Endothelial cell of umbilical vein (primary cell): ENCODE data around the gene STK24. TPM values are rescaled to one million over a fixed set of nuclear protein-coding genes. Genes with fewer than 3 reads are reported as not detected.

ENCODE experiments used
- BruUV-seq: library from RNA; stranded (reverse); fragments of 400-500 nt; replicated peaks from 2 replicates; lab custom pipeline; 2021; lab: Mats Ljungman, UMichigan
- CTCF ChIA-PET: fragments of 300-600, 350-600 bp; sonication (Branson Sonifier 250); formaldehyde crosslinking; loops from one replicate; lab custom pipeline; 2021; ENCODE audit warnings: antibody characterized with exemption, inconsistent platforms; lab: Charles Lee
- POLR2A ChIA-PET: fragments of 300-600, 350-600 bp; sonication (Branson Sonifier 250); formaldehyde crosslinking; loops from one replicate; lab custom pipeline; 2021; ENCODE audit warnings: antibody characterized with exemption, inconsistent platforms; lab: Charles Lee
- DNase-seq: peaks from one replicate; pipeline ENCODE4 v3.0.0-alpha.2; 2011; ENCODE audit warnings: low read depth, low spot score
- FAIRE-seq: peaks from 2 replicates; lab custom pipeline; 2011; peaks lifted over from hg19 to GRCh38; lab: Jason Lieb, UNC
- H2AFZ ChIP-seq: 2 replicates; pipeline ENCODE4 v1.6.0; 2012; ENCODE audit warnings: low read depth, low read length, control low read depth, inconsistent platforms
- H3K27ac ChIP-seq: 2 replicates; pipeline ENCODE4 v1.5.1; 2011; ENCODE audit warnings: low read depth, mild to moderate bottlenecking, control low read depth, low read length, moderate library complexity; ENCODE audit not compliant: insufficient read depth
- H3K27me3 ChIP-seq, 2 experiments: 2 replicates each; pipeline versions ENCODE4 v1.6.0 to v1.6.1; 2011; ENCODE audit warnings: low read length in 2 of 2, mixed read lengths in 1 of 2; ENCODE audit not compliant: control insufficient read depth in 2 of 2, insufficient read depth in 2 of 2
- H3K36me3 ChIP-seq, 2 experiments: 2 replicates in 1 of 2; 3 replicates in 1 of 2; pipeline ENCODE4 v1.5.1; 2011; ENCODE audit warnings: low read length in 2 of 2, mild to moderate bottlenecking in 1 of 2, moderate library complexity in 1 of 2; ENCODE audit not compliant: control insufficient read depth in 2 of 2, insufficient read depth in 2 of 2; ENCODE audit errors: extremely low read depth in 1 of 2
- H3K4me1 ChIP-seq: 3 replicates; pipeline ENCODE4 v1.5.1; 2011; ENCODE audit warnings: mild to moderate bottlenecking, low read length; ENCODE audit not compliant: control insufficient read depth, insufficient read depth; ENCODE audit errors: extremely low read depth
- H3K4me2 ChIP-seq: 2 replicates; pipeline ENCODE4 v1.6.1; 2011; ENCODE audit warnings: low read length, control low read depth, mixed read lengths; ENCODE audit not compliant: insufficient read depth
- H3K4me3 ChIP-seq, 3 experiments: fragments of 200-600 bp in 1 of 3; sonication (generic), shearing (Covaris generic) in 1 of 3; replicated peaks in 1 of 3; 2 replicates each; pipeline ENCODE4 v1.5.1; 2011 to 2016; ENCODE audit warnings: control low read depth in 3 of 3, low read length in 3 of 3, mild to moderate bottlenecking in 2 of 3, inconsistent platforms in 1 of 3, low read depth in 1 of 3, moderate library complexity in 1 of 3; ENCODE audit not compliant: insufficient read depth in 1 of 3
- H3K79me2 ChIP-seq: 2 replicates; pipeline ENCODE4 v1.6.0; 2012; ENCODE audit warnings: low read length, inconsistent platforms; ENCODE audit not compliant: control insufficient read depth, insufficient read depth
- H3K9ac ChIP-seq: replicated peaks from 2 replicates; pipeline ENCODE3; 2011; ENCODE audit warnings: low read length, control low read depth; ENCODE audit not compliant: insufficient read depth; ENCODE audit errors: extremely low read depth
- H3K9me1 ChIP-seq: replicated peaks from 3 replicates; pipeline ENCODE4 v1.6.0; 2011; ENCODE audit warnings: mild to moderate bottlenecking, low read length; ENCODE audit not compliant: control insufficient read depth, insufficient read depth; ENCODE audit errors: extremely low read depth
- H3K9me3 ChIP-seq: replicated peaks from 2 replicates; pipeline ENCODE4 v1.5.1; 2012; ENCODE audit warnings: low read length, inconsistent platforms; ENCODE audit not compliant: control insufficient read depth, insufficient read depth
- H4K20me1 ChIP-seq: replicated peaks from 2 replicates; pipeline ENCODE3; 2011; ENCODE audit warnings: mild to moderate bottlenecking, low read length; ENCODE audit not compliant: control insufficient read depth, insufficient read depth; ENCODE audit errors: extremely low read depth
- CTCF ChIP-seq, 2 donors: IDR thresholded peaks; 1 replicate in 1 of 2; 2 replicates in 1 of 2; pipeline ENCODE4 v1.5.1; 2011; ENCODE audit warnings: low read length in 2 of 2, mild to moderate bottlenecking in 2 of 2, moderate library complexity in 2 of 2, control low read depth in 1 of 2, inconsistent platforms in 1 of 2, low read depth in 1 of 2; ENCODE audit not compliant: insufficient read depth in 1 of 2; ENCODE audit errors: extremely low read depth in 1 of 2
- EZH2 ChIP-seq: IDR thresholded peaks from 2 replicates; pipeline ENCODE4 v1.6.1; 2012; ENCODE audit warnings: borderline replicate concordance, low read depth, mild to moderate bottlenecking, moderate library complexity, low read length, inconsistent platforms; ENCODE audit not compliant: severe bottlenecking
- FOS ChIP-seq: IDR thresholded peaks from 2 replicates; pipeline ENCODE4 v1.6.1; 2011; ENCODE audit warnings: mild to moderate bottlenecking, low read length, moderate library complexity, borderline replicate concordance; ENCODE audit not compliant: insufficient read depth
- GATA2 ChIP-seq: IDR thresholded peaks from 2 replicates; pipeline ENCODE4 v1.7.0; 2011; ENCODE audit warnings: low read depth, mild to moderate bottlenecking, moderate library complexity, mixed read lengths, low read length; ENCODE audit not compliant: insufficient read length, insufficient read depth
- JUN ChIP-seq: IDR thresholded peaks from 2 replicates; pipeline ENCODE4 v1.6.1; 2011; ENCODE audit warnings: borderline replicate concordance, low read depth; ENCODE audit not compliant: insufficient read length, insufficient read depth
- MAX ChIP-seq: IDR thresholded peaks from 2 replicates; pipeline ENCODE4 v1.6.1; 2011; ENCODE audit not compliant: insufficient read depth, insufficient read length
- MYC ChIP-seq: IDR thresholded peaks from one replicate; pipeline ENCODE4 v1.6.1; 2011; ENCODE audit warnings: mild to moderate bottlenecking, low read depth, low read length
- POLR2A ChIP-seq: IDR thresholded peaks from 2 replicates; pipeline ENCODE4 v1.6.1; 2012; ENCODE audit warnings: low read depth, mild to moderate bottlenecking, control low read depth, low read length
- POLR2AphosphoS5 ChIP-seq: IDR thresholded peaks from 2 replicates; pipeline ENCODE4 v1.6.1; 2012; ENCODE audit warnings: low read depth, mild to moderate bottlenecking, control low read depth, low read length, moderate library complexity; ENCODE audit not compliant: insufficient read depth
- dilution Hi-C: fragments of 300-500 bp; cut with MboI; formaldehyde crosslinking; loops from one replicate; pipeline ENCODE4 v1.15.0; 2019; ENCODE audit warnings: low sequenced_read_pairs; ENCODE audit not compliant: extremely low pct_ligation_motif_present
- intact Hi-C: fragments of 100-400 bp; cut with micrococcal nuclease; formaldehyde crosslinking; loops from one replicate; pipeline ENCODE4 v1.10.0; 2022
- polyA plus RNA-seq, 4 experiments: library from polyadenylated mRNA; depleted of rRNA in 3 of 4; stranded (reverse) in 3 of 4; unstranded in 1 of 4; fragments of >200 nt; gene quantifications; 2 replicates each; pipeline versions ENCODE4 v1.2.1 to v1.2.3, GENCODE V29; 2011 to 2012; ENCODE audit warnings: missing spikeins in 1 of 4
- total RNA-seq: library from RNA; stranded (reverse); gene quantifications from 2 replicates; pipeline ENCODE4 v1.2.3, GENCODE V29; 2021

Gene STK24
- total and polyA plus RNA-seq, 2 donors (not counting 3 experiments of a cell fraction or from before 2014, with no cell fraction given), result 43.3 to 100 TPM

GRCh38 chr13:98476538-98476966, 100.4 kb downstream of the STK24 start:
- TF ChIP-seq GATA2 (peak; percentile 64), EZH2 (no peak), POLR2A (peak; percentile 52), JUN (peak; percentile 58), MAX (no peak), FOS (peak; percentile 95), POLR2AphosphoS5 (peak; percentile 97), MYC (peak; percentile 40), CTCF (IDR thresholded peaks at IDR 0.05; ENCODE audit: extremely low read depth in 1 of 2, insufficient read depth in 1 of 2, low read depth in 1 of 2, low read length in 2 of 2) (no peak)
- DNase-seq (peak; percentile 82), FAIRE-seq (peak; percentile 98)
- H3K27me3 ChIP-seq, result no peaks in the 10 kb centered on the region
- H3K9ac ChIP-seq, result peak overlapping the region; percentile 71
- H4K20me1 ChIP-seq, result no peaks in the 10 kb centered on the region
- ChIA-PET CTCF (interaction anchor here (1.3 to 1.5 kb wide), 6 partner anchors 8 to 197 kb away, joined by 3 to 7 read pairs (median 4); no protein-coding TSS in a partner anchor), POLR2A (interaction anchor here (1.1 kb wide), 1 partner anchor 31 kb away, joined by 4 read pairs; no protein-coding TSS in a partner anchor)
- H3K4me1 ChIP-seq, result peaks cover 35% of the 10 kb centered on the region
- peak overlapping the region in 1 of 3 experiments; percentile 24 for H3K4me3 ChIP-seq
- H3K4me2 ChIP-seq, result peak overlapping the region; percentile 55
- H3K79me2 ChIP-seq, result peaks cover 57% of the 10 kb centered on the region
- peaks cover 2 to 20% of the 10 kb centered on the region in 2 experiments for H3K36me3 ChIP-seq
- no peaks in the 10 kb centered on the region for H3K9me1 ChIP-seq
- intact Hi-C loops (loop anchor here (1.0 kb wide), 3 partner anchors 8 to 101 kb away; partner anchors contain the start of gene STK24), dilution Hi-C loops (no loop called here)
- BruUV-seq, result no TSS peak
- H3K27ac ChIP-seq, result peak overlapping the region; percentile 91
- no peak overlapping the region for H2AFZ ChIP-seq
- no peaks in the 10 kb centered on the region for H3K9me3 ChIP-seq
